HFFc6 (cell line): ENCODE measurements around the gene DLG2. TPM values are rescaled to one million over a fixed set of nuclear protein-coding genes. Genes with fewer than 3 reads are reported as not detected.

Source experiments
- DNase-seq: peaks from one replicate; pipeline ENCODE4 v3.0.0-alpha.2; 2018
- H3K27ac Mint-ChIP-seq: 2 replicates; pipeline ENCODE4 v1.8.0; 2020; ENCODE audit warnings: mild to moderate bottlenecking, mixed read lengths
- H3K27me3 Mint-ChIP-seq: 2 replicates; pipeline ENCODE4 v1.8.0; 2021; ENCODE audit warnings: mild to moderate bottlenecking, moderate library complexity, mixed read lengths; ENCODE audit not compliant: insufficient read depth
- H3K36me3 Mint-ChIP-seq: 2 replicates; pipeline ENCODE4 v1.8.0; 2021; ENCODE audit warnings: low read depth, mixed read lengths
- H3K4me1 Mint-ChIP-seq: 2 replicates; pipeline ENCODE4 v1.8.0; 2020; ENCODE audit warnings: low read depth, mixed read lengths
- H3K4me3 Mint-ChIP-seq: 2 replicates; pipeline ENCODE4 v1.8.0; 2020; ENCODE audit warnings: mild to moderate bottlenecking, moderate library complexity, mixed read lengths
- H3K9me3 Mint-ChIP-seq: 2 replicates; pipeline ENCODE4 v1.8.0; 2020; ENCODE audit warnings: mild to moderate bottlenecking, mixed read lengths
- CTCF ChIP-seq: fragments of 200-600 bp; sonication (generic); IDR thresholded peaks from 2 replicates; pipeline ENCODE4 v1.5.0; 2021; ENCODE audit warnings: antibody characterized with exemption, mild to moderate bottlenecking
- total RNA-seq, 6 experiments: library from RNA; stranded (reverse); fragmentation: NEBNext Ultra II Directional; extraction: Animal tissue kit (Norgen Biotek cat#: 25700); gene quantifications; 2 replicates in 1 of 6; 3 replicates in 5 of 6; pipeline ENCODE4 v1.2.3, GENCODE V29; 2021

DLG2 gene
- total RNA-seq, 6 experiments from 2014 or later, result 0.39 to 1.00 (median 0.80) TPM; not detected in 1

- Mint-ChIP-seq H3K4me3 (no peak overlapping the region), H3K4me1 (no peaks in the 10 kb centered on the region), H3K9me3 (no peaks in the 10 kb centered on the region), H3K27me3 (peaks cover 9% of the 10 kb centered on the region), H3K27ac (no peak overlapping the region), H3K36me3 (no peaks in the 10 kb centered on the region)
- no peak for TF ChIP-seq CTCF
- no peak for DNase-seq
These were observed 57.6 kb downstream of the DLG2 start for GRCh38 chr11:85569525-85569924.

- no peak for TF ChIP-seq CTCF
- no peak for DNase-seq
- H3K9me3 Mint-ChIP-seq, result no peaks in the 10 kb centered on the region
- peaks cover 1% of the 10 kb centered on the region; the same call in 1 of the 2 replicates for H3K27me3 Mint-ChIP-seq
- H3K4me3 Mint-ChIP-seq, result no peak overlapping the region
- H3K36me3 Mint-ChIP-seq, result no peaks in the 10 kb centered on the region
- no peaks in the 10 kb centered on the region for H3K4me1 Mint-ChIP-seq
- H3K27ac Mint-ChIP-seq, result no peak overlapping the region
These were observed 68.7 kb downstream of the DLG2 start for GRCh38 chr11:85558411-85558810.

- no peaks in the 10 kb centered on the region for H3K27me3 Mint-ChIP-seq
- TF ChIP-seq CTCF, result no peak
- H3K27ac Mint-ChIP-seq, result no peak overlapping the region
- H3K4me3 Mint-ChIP-seq, result no peak overlapping the region
- H3K4me1 Mint-ChIP-seq, result no peaks in the 10 kb centered on the region
- H3K9me3 Mint-ChIP-seq, result no peaks in the 10 kb centered on the region
- no peak for DNase-seq
- no peaks in the 10 kb centered on the region for H3K36me3 Mint-ChIP-seq
These were observed 75.3 kb downstream of the DLG2 start for GRCh38 chr11:85551881-85552280.

- no peaks in the 10 kb centered on the region for H3K4me1 Mint-ChIP-seq
- no peaks in the 10 kb centered on the region for H3K27me3 Mint-ChIP-seq
- no peak for TF ChIP-seq CTCF
- peaks cover 7% of the 10 kb centered on the region for H3K9me3 Mint-ChIP-seq
- no peak overlapping the region for H3K27ac Mint-ChIP-seq
- no peak overlapping the region for H3K4me3 Mint-ChIP-seq
- H3K36me3 Mint-ChIP-seq, result no peaks in the 10 kb centered on the region
- DNase-seq, result no peak
These were observed 85.5 kb downstream of the DLG2 start for GRCh38 chr11:85541683-85542082.

GRCh38 chr11:85540635-85541205, 86.4 kb downstream of the DLG2 start:
- Mint-ChIP-seq H3K4me3 (no peak overlapping the region), H3K27ac (no peak overlapping the region), H3K4me1 (no peaks in the 10 kb centered on the region), H3K36me3 (no peaks in the 10 kb centered on the region), H3K27me3 (no peaks in the 10 kb centered on the region), H3K9me3 (peaks cover 7% of the 10 kb centered on the region)
- no peak for DNase-seq
- TF ChIP-seq CTCF, result no peak

- H3K27me3 Mint-ChIP-seq, result no peaks in the 10 kb centered on the region
- no peak for DNase-seq
- no peaks in the 10 kb centered on the region for H3K36me3 Mint-ChIP-seq
- no peak overlapping the region for H3K4me3 Mint-ChIP-seq
- H3K9me3 Mint-ChIP-seq, result peaks cover 7% of the 10 kb centered on the region
- H3K4me1 Mint-ChIP-seq, result no peaks in the 10 kb centered on the region
- no peak overlapping the region for H3K27ac Mint-ChIP-seq
- TF ChIP-seq CTCF, result no peak
These were observed 87.0 kb downstream of the DLG2 start for GRCh38 chr11:85540181-85540580.
